DMS114 treated with DMSO at 0.1 percent for 48 hours (cell line): ENCODE measurements around the gene PSMB5.

Experiments
- DNase-seq: peaks from one replicate; lab custom pipeline; 2025; ENCODE audit not compliant: unreplicated experiment; lab: John Stamatoyannopoulos, UW

Gene PSMB5

DNA sequence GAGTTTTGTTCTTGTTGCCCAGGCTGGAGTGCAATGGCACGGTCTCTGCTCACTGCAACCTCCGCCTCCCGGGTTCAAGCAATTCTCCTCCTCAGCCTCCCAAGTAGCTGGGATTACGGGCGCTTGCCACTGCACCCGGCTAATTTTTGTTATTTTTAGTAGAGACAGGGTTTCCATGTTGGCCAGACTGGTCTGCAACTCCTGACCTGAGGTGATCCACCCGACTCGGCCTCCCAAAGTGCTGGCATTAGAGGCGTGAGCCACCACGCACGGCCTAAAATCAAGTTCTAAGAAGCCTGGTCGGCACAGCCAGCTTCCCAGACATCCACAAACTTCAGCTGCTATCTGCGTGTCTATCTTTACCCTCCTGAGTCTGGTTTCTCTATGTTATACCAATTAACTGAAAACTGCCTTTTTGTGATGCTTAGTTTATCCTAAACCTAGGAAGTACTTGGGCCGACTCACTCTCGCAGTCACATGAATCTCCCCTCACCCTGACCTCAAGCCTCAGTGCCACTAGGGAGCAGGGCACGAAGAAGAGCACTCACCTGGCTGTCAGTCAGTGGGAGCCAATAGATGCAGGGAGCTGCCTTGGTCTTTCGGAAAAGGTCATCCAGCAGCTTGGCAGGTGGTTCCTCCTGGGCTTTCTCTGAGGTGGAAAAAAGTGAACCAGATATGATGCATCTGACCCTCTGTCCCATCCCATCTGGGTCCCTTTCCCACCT lies 26.0 kb upstream of the PSMB5 start:
- no peak for DNase-seq

DNA sequence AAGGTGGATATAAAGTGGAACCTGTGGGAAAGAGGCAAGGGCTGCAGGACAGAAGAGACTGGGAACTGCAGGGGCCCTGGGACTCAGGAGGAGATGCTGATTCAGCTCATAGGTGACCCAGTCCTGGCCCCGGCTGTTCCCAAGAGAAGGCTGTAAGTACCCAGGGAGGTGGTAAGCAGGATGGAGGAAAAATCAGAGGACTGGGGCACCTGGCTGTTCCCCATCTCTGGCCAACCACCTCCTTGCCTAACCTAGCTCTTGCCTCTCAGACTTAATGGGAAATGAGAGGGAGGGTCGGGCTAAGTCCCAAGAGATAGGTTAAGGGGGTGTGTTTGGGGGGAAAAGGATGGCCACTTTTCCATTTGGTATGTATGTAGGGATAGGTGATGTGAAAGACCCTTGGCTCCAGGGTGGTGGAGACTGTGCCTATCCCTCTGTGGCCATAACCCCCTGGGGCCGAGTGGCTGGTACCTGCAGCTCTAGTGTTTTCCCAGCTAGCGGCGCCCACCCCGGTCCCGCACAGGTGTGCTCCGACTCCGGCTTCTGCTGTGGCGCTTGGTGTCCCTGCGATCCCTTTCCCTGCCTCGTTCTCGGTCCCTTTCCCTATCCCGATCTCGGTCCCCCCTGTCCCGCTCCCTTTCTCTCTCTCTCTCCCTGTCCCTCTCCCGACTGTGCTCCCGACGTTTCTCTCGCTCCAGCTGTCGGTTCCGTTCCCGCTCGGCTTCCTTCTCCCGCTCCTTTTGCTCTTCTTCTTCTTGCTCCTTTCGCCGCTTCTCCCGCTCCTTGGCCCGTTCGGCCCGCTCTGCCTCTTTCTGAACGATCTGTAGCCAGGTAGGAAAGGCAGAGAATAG lies 24.2 kb upstream of the PSMB5 start:
- DNase-seq, result no peak

DNA sequence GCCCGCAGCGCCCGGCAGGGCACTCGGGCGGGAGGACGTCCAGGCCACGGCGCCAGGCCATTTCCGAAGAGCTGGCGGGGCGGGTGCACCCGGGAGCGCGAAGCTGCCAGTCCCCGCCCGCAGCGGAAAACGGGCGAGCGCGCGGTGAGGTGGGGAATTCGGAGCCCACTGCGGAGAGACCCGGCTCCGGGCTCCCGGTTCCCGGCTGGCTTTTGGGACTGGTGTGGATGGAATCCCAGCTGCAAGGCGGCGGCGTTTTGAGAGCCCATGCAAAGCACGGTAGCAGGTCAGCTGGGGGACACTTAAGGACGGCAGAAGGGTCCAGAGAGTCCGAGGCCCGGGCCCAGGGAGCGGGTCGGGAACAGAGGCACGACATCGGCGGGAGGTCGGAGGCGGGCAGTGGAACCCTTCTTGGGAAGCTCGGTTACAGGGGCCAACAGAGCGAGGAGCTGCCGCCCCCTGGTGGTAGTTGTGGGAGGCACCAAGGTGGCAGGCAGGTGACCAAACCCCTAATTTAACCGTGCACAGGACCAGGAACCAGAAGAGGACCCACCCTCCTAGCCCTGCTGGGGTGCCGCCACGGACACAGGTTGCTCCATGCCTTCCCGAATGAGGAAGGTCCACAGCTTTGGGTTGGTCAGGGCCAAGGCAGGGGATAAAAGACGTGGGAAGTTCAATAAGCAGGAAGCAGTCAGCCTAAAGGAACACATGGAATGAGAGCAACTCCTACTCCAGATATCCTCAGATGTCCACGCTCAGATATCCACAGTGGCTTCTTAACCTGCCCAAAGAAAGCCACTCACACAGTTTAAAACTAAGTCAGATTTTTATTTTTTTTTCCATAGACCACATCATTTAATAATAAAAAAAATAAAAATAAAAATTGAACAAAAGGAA lies 23.3 kb upstream of the PSMB5 start:
- DNase-seq, result no peak

DNA sequence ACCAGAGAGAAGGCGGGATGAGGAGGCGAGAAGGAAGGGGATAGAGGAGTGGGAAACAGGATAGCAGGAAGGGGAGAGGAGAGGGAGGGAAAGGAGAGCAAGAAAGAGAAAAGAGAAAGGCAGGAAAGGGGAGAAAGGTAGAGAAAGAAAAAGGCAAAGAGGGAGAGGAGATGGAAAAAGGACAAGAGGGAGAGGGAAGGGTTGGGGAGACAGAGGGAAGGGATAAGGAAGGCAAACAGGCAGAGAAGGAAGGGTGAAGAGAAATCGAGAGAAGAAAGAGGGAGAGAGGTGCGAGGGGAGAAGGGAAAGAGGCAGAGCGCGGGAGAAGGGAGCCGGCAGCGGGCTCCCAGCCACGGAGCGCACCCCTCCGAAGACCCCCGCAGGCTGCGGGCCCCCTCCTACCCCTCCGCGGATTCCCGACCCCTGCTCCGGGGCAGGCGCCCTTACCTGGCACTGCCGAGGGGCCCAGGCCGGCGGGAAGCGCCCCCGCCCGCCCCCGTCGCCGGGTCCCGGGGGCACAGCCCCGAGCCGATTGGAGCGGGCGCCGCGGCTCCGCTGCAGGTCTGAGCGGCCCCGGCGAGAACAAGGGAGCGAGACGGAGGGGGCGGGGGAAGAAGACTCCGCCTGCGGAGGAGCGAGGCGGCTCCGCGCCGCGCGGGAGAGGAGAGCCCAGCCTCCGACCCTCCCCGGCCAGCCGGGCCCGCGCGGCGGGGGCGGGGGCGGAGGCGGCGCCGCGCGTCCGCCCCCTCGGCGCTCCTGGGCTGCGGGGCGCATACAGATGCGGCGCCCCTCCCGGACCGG lies 22.5 kb upstream of the PSMB5 start, which contains the start of gene CDH24:
CDH24 (minus strand) TSS at position 565 of the 801 bp plus-strand sequence. CDS start 1,787 bp downstream, outside the sequence.
- no peak for DNase-seq

DNA sequence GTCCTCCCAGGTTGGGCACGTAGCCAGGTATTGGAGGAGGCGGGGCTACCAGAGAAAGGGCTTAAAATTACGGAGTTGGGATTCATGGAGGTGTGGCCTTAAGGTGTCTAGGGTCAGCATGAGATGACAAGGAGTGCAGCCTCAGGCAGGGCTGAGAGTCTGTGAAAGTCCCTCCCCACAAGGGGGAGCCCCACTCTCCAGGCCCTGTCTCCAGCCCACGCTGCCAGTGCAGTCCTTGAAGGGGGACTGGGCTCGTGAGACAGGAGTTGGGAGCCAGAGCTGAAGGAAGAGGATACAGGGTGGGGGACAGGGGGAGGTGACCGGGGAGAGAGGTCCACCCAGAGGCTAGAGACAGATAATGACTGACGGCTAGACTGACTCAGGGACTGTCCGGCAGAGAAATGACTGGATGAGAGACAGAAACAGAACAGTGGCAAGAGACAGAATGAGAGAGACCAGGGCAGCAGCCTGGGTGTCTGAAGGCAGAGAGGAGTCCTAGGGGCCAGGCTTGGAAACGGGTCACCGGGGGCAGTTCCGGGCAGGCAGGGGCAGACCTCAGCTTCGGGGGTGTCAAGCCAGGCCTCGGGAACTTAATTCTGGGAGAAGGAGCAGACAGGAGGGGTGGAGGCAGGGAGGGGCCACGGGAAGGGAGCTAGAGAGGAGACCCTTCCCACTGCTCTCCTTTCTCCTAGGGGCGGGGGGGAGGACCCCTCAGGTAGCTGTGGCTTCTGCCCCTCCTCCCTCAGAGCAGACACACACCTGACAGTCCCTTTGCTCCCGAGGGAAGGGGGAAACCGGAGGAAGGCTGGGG lies 21.6 kb upstream of the PSMB5 start:
- DNase-seq, result no peak

DNA sequence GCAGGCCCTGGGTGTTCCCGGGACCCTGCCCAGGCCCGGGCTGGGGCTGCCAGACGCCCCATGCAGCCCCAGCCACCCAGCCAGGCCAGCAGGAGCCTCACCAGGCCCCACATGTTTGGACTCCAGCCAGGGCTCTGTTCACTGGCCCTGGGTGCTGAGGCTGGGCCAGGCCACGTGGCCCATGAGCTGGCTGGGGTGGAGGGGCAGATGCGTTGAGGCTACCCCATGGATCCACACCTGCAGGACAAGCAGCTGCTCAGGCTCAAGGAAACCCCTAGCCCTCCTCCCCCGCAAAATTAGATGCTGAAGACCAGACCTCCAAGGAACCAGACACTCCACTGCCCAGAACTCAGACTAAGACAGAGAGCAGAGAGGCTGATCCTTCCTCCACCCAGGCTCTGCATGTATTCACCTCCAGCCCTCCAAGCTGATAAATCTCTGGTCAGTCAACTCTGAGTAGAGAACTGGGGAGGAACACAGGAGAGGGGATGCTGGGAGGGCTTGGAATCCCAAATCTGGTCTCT lies 21.0 kb upstream of the PSMB5 start:
- no peak for DNase-seq

DNA sequence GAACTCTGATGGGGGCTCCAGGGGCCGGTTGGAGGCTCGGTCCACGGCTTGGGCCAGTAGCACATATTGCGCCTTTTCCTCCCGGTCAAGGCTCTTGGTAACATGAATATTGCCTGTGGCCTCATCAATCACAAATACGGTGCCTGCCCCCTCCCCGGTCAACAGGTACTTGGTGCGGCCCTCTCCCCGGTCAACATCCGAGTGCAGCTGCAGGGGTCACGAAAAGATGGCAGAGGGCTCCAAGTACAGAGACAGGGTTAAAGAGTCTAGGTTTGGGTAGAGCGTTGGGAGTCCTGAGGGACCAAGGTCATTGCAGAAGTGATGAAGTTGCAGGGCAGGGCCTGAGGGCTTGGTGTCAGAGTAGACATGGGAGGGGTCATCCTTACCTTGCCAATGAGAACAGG lies 20.4 kb upstream of the PSMB5 start:
- no peak for DNase-seq

DNA sequence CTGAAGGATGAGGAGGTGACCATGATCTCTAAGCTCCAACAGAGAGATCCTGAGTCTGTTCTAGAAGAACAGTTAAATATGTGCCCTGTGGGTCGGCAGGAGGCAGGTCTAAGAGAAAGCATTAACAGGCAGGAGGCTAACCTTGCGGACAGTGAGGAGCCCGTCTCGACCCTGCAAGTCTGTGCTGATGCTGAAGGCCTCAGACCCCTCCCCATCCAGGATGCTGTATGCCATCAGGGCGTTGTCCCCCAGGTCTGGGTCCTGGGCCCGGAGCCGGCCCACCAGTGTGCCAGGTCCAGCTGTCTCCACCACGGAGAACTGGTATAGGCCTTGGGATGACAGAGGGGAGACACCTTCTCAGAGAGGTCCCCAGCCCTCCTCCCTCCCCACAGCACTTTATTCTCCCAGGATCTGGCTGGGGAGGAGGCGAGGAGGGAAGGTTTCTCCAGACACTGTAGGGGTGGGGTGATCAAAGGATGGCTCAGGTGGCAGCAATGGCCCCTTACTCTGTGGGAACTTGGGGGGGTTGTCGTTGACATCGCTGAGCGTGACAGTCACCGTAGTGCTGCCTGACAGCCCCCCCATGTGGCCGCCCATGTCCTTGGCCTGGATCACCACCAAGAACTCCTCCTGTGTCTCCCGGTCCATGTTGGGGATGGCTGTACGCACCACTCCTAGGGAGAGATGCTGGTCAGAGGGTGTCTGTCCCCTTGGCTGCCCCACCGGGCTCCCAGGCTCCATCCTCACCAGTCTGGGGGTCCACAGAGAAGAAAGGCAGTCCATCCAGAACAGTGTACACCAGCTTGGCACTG lies 19.5 kb upstream of the PSMB5 start:
- DNase-seq, result no peak

DNA sequence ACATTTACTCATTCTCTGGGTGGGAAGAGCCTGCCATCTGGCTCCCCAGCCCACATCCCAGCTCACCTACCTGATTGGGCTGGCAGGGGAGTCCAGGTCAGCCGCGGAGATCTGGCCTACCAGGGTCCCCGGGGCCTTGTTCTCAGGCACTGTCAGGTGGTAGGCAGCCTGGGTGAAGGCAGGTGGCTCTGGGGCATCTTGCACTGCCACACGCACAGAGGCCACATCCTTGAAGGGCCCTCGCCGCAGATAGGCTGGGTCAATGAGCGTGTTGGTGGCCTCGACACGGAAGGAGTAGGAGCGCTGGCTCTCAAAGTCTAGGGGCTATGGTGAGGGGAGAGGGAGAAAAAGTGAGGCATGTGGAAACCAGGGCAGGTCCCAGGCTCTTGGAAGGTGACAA lies 18.7 kb upstream of the PSMB5 start:
- no peak for DNase-seq

DNA sequence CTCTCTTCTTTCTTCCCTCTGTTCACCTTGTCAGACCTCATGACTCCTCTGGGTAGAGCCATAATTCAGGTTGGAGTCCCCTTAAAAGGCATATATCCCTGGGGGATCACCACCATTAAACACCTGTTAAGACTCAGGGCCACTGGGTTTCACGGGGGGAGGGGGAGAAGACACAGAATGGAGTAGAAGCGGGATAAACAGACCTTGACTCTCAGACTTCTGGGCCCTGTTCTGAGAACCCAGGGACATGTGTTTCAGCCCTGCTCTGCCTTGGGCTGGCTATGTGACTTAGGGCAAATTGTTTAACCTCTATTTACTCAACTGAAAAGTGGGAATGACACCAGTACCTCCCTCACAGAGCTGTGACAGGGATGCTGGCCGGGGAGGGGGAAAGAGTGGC lies 18.0 kb upstream of the PSMB5 start:
- no peak for DNase-seq

DNA sequence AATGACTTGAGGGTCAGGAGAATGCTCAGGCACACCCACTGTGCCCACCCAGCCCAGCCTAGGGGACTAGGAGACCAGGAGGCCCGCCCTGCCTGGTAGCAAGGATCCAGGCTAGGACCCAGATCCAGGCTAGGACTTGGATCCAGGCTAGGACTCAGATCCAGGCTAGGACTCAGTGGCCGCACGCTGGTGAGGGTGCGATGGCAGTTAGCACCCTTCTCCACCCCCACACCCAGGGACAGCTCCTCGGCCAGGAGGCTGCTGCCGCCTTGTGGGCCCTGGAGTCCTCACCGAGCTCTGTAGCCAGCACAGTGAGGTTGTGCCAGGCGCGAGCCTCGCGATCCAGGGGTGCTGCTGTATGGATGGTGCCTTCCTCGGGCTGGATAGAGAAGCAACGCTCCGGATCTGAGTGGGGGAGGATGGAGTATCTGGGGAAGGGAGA lies 17.5 kb upstream of the PSMB5 start:
- DNase-seq, result no peak

DNA sequence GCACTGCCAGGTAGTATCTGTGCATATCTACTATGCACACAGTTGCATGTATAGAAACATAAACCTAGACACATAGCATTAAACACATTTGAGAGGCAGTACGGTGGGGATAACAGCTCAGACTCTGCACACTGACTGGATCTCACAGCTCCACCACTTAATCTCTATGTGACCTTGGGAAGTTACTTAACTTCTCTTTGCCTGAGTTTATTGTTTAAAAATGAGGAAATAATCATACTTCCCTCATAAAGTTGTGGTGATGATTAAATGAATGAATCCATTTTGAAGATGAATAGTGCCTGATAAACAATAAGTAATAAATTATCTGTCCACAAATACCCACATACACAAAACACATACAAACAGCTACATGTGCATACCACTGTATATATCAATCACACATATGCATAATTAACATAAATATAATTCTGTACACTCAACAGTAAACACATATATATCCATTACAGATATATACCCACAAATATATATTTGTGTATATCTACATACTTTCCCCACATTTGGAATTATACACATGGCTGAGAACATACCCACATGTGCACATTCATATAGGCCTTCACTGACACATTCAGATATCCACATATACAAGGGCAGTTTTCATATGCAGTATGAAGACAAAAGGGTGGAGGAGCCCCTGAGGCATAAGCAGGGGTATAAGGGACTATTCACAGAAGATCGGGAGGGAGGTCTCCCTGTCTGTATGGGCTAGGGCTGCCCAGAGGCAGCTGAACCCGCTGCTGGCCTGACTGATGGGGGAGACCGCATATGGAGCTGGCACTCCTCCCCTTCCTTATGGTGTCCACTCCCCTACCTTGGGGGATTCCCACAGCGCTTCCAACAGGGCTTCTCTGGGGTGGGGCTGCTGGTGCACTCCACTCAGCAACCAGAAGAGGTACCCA lies 16.7 kb upstream of the PSMB5 start:
- DNase-seq, result no peak

DNA sequence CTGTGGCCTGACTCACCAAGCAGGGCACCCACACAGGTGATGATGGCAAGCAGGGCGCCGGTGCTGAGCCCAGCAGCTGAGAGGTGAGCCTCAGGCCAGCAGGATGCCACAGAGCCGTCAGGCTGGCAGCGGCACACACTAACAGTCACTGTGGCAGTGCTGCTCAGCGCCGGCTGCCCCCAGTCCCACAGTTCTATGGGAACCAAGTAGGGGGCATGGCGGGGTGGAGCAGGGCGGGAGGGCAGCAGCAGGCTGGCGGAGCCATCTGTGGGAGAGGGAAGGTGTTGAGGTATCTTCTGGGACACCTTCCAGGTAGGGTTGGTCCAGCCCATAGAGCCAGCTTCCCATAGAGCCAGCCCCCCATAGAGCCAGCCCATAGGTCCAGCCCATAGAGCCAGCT lies 14.3 kb upstream of the PSMB5 start:
- DNase-seq, result no peak

DNA sequence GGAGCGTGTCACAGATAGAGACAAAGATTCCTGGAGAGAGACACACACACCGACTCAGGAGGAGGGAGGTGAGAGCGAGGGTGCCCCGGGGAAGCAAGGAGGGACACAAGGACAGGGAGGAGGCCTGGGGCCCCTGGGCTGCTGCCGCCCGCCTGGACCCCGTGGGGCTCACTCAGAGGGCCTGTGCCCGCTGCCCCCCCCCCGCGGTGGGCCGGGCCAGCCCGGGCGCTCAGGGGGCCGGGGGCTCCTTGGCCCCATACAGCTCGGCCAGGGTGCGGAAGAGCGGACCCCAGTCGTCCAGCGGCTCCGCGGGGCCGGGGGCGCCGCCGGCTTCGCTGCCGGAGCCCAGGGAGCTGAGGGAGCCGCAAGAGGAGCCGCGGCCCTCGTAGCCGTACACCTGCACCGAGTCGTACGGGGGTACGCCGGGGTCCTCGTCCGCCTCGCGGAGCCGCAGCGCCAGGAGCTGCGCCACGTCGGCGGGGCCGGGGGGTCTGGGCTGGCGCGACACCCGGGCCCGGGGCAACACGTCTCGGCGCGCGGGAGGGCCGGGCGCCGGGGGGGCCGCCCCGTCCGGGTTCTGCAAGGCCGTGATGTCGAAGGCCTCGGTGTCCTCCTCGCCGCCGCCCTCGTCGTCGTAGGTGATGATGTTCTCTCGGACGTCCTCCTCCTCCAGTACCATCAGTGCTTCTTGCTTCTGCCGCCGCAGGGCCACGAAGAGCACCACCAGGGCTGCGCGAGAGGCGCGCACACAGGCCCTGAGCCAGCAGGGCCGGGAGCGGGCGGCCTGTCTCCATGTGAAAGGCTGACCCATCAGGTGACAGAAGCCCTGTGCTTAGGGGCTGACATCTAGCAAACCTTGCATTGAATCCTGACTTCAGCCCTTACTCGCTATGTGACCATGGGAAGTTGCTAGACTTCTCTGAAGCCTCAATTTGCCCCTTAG lies 13.3 kb upstream of the PSMB5 start:
- DNase-seq, result no peak

DNA sequence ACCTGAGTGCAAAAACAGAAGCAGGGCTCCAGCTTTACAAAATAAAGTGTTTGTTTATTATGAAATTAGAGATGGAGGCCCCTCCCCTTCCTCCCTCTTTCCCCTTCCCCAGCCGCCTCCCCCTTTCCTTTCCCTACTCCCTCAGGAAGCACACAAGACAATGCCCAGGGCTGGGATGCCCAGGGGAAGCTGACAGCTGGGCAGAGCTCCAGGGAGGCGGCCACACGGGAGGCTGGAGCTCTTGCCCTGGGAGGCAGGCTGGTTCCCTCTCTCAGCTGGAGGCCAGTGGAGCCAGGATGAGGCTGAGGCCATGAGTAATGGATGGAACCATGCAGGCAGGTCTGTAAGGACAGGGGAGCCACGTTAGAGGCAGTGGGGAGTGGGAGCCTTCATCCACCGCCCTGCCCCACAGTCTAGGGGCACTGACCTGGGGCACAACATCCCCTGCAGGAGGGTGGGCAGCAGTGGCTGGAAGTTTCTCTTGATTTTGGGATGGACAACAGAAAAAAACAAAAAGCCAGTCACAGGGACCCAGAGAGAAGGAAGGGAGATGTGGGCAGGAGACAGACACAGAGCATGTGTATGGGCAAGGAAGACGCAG lies 12.4 kb upstream of the PSMB5 start:
- DNase-seq, result no peak
